Lung (tissue), 12 donors: ENCODE results near the gene CRABP2. TPM values are rescaled to one million over a fixed set of nuclear protein-coding genes. Genes with fewer than 3 reads are reported as not detected.

ENCODE experiments used
- ATAC-seq: fragments of 200-7000 bp; cut with Tn5 transposase; one replicate; pipeline ENCODE4 v1.9.1; 2020; ENCODE audit warnings: moderate number of reproducible peaks; ENCODE audit not compliant: insufficient read depth, low FRiP score
- DNase-seq, 3 donors: peaks; one replicate each; pipeline ENCODE4 v3.0.0-alpha.2; 2013 to 2017
- H3K27ac ChIP-seq, 2 donors: one replicate each; pipeline ENCODE4 v1.5.1; 2013; ENCODE audit warnings: mild to moderate bottlenecking in 2 of 2, moderate library complexity in 2 of 2, control low read depth in 1 of 2, inconsistent platforms in 1 of 2, low read depth in 1 of 2, low read length in 1 of 2
- H3K27me3 ChIP-seq, 3 donors: one replicate each; pipeline ENCODE4 v1.5.1; 2013; ENCODE audit warnings: low read length in 2 of 3; ENCODE audit not compliant: control insufficient read depth in 3 of 3, insufficient read depth in 3 of 3
- H3K36me3 ChIP-seq, 4 donors: one replicate each; pipeline ENCODE4 v1.5.1; 2013; ENCODE audit warnings: low read length in 4 of 4, mild to moderate bottlenecking in 1 of 4, moderate library complexity in 1 of 4; ENCODE audit not compliant: control insufficient read depth in 4 of 4, insufficient read depth in 4 of 4
- H3K4me1 ChIP-seq, 5 donors: one replicate each; pipeline ENCODE4 v1.5.1; 2013; ENCODE audit warnings: low read length in 5 of 5, mild to moderate bottlenecking in 2 of 5, moderate library complexity in 1 of 5; ENCODE audit not compliant: control insufficient read depth in 5 of 5, insufficient read depth in 5 of 5
- H3K4me3 ChIP-seq: one replicate; pipeline ENCODE4 v1.5.1; 2013; ENCODE audit warnings: mild to moderate bottlenecking, control low read depth, moderate library complexity
- H3K9ac ChIP-seq, 2 donors: one replicate each; pipeline ENCODE4 v1.5.1; 2013; ENCODE audit warnings: low read length in 2 of 2, control low read depth in 1 of 2; ENCODE audit not compliant: insufficient read depth in 1 of 2
- H3K9me3 ChIP-seq, 4 donors: one replicate each; pipeline ENCODE4 v1.5.1; 2013; ENCODE audit warnings: low read length in 3 of 4, mild to moderate bottlenecking in 1 of 4, moderate library complexity in 1 of 4; ENCODE audit not compliant: control insufficient read depth in 4 of 4, insufficient read depth in 3 of 4
- CTCF ChIP-seq: IDR thresholded peaks from 2 replicates; pipeline ENCODE4 v1.5.1; 2012; ENCODE audit warnings: mild to moderate bottlenecking; ENCODE audit errors: control extremely low read depth, extremely low read depth
- WGBS, 2 donors: extraction: QIAGEN DNeasy Blood & Tissue Kit; methylation state at CpG; one replicate each; pipeline ENCODE4 v1.1.7; 2013; 5-methylcytosine and 5-hydroxymethylcytosine counted together
- polyA plus RNA-seq, 2 donors: library from polyadenylated mRNA; stranded (reverse); fragments of 200-250 nt; gene quantifications; one replicate each; pipeline ENCODE4 v1.2.1, GENCODE V29; 2013
- total RNA-seq, 2 donors: library from RNA; depleted of rRNA in 1 of 2; stranded (reverse); fragments of >200 nt in 1 of 2; gene quantifications; one replicate each; pipeline ENCODE4 v1.2.1, GENCODE V29; 2014 to 2021
- donor health status: control.
- donor health status: control.
- donor health status: Bipolar disorder and iron deficiency.
- donor health status: healthy.
- donor health status: DM: yes; HTN: yes; CAD: no.

CRABP2 gene
- total and polyA plus RNA-seq, 4 donors: 1.3 to 13.6 (median 4.9) TPM

GRCh38 chr1:156703741-156704140, 1.6 kb downstream of the CRABP2 start:
- DNase-seq (peak in 1 of 3 donors; percentile 29), ATAC-seq (no peak)
- WGBS, 2 donors: 54 to 55% methylated on average over 4 of the region's 4 CpGs
- Histone ChIP-seq H3K4me1 (peaks cover 0 to 54% (median 17%) of the 10 kb centered on the region in 5 donors), H3K9ac (no peak overlapping the region), H3K4me3 (no peak overlapping the region), H3K9me3 (no peaks in the 10 kb centered on the region), H3K27ac (no peak overlapping the region), H3K27me3 (peaks cover 0 to 4% (median 0%) of the 10 kb centered on the region in 3 donors), H3K36me3 (no peaks in the 10 kb centered on the region)
- TF ChIP-seq CTCF: no peak

GRCh38 chr1:156703336-156703735, 2.0 kb downstream of the CRABP2 start:
- Histone ChIP-seq H3K4me1 (peaks cover 0 to 51% (median 17%) of the 10 kb centered on the region in 5 donors), H3K4me3 (no peak overlapping the region), H3K36me3 (peaks cover 0 to 2% (median 0%) of the 10 kb centered on the region in 4 donors), H3K27ac (no peak overlapping the region), H3K9me3 (no peaks in the 10 kb centered on the region), H3K27me3 (peaks cover 0 to 4% (median 0%) of the 10 kb centered on the region in 3 donors), H3K9ac (no peak overlapping the region)
- ATAC-seq: no peak
- WGBS, 2 donors: 71 to 82% methylated on average over 4 of the region's 4 CpGs
- DNase-seq: no peak
- no peak for TF ChIP-seq CTCF

GRCh38 chr1:156700736-156701531, 4.4 kb downstream of the CRABP2 start:
- WGBS, 2 donors: 79 to 81% methylated on average over 8 of the region's 8 CpGs
- ATAC-seq (no peak), DNase-seq (no peak)
- H3K36me3 ChIP-seq: peaks cover 0 to 2% (median 0%) of the 10 kb centered on the region in 4 donors
- no peaks in the 10 kb centered on the region for H3K9me3 ChIP-seq
- no peak for TF ChIP-seq CTCF
- no peak overlapping the region for H3K9ac ChIP-seq
- H3K27ac ChIP-seq: no peak overlapping the region
- peaks cover 0 to 28% (median 8%) of the 10 kb centered on the region in 5 donors for H3K4me1 ChIP-seq
- H3K4me3 ChIP-seq: no peak overlapping the region
- peaks cover 0 to 4% (median 0%) of the 10 kb centered on the region in 3 donors for H3K27me3 ChIP-seq
